ENCODE data around the gene TUSC2.

DNA sequence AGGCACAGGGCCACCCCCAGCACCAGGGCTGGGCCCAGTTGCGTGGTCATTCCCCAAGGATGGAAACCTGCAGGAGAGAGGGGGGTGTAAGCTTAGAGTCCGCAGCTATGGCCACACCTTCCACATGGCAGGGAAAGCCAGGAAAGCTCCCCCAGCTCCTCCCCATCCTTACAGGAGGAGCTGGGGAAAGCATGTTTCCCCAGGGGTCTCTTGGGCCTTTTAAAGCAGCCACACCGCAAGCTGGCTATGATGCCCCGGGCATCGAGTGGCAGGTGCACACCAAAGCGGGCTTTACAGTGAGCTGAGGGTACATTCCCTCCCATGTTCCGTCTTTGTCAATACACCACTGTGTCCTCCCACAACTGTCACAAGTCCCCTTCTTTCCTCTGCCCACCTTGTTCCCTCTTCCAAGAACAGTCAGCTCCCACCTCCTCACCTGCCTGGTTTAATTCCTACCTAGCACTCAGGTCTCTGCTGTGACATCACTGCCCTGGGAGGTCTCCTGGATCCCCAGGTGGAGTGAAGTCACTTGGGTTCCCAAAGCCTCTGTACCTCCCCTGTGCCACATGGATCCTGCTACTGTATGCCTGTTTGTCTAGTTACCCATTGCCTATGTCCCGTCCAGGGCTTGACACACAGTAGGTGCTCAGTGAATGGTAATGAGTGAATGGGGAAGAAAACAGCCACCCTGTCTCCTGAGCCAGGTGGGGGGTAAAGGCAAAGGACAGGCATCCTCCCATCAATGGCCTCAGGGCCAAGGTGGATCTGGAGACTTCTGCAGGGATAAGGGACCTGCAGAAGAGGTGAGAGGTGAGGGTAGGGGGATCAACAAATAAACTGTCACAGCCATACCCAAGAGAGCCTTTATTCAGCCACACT lies 32.2 kb downstream of the TUSC2 start:
- TF ChIP-seq CTCF (IDR thresholded peaks at IDR 0.05; ENCODE audit: insufficient read depth, low read length) (no peak), SPI1 (IDR thresholded peaks at IDR 0.05; ENCODE audit: borderline replicate concordance, low read depth) (no peak), REST (IDR thresholded peaks at IDR 0.05; ENCODE audit: insufficient replicate concordance, low read depth) (no peak), GABPA (IDR thresholded peaks at IDR 0.05; ENCODE audit: low read depth) (no peak), POLR2AphosphoS5 (IDR thresholded peaks at IDR 0.05; ENCODE audit: low read depth) (no peak)

All from HL-60 (cell line).